WTC11 (cell line): Measurements from ENCODE around the gene PDE11A. TPM values are rescaled to one million over a fixed set of nuclear protein-coding genes. Genes with fewer than 3 reads are reported as not detected.

ENCODE experiments used
- ATAC-seq: fragments of 200-7000 bp; cut with Tn5 transposase; 2 replicates; pipeline ENCODE4 v1.10.0; 2021; ENCODE audit warnings: mild to moderate bottlenecking, moderate library complexity
- CTCF ChIA-PET: fragments of 300-600 bp; sonication (Branson Sonifier 250); formaldehyde crosslinking; loops from one replicate; lab custom pipeline; 2021; ENCODE audit warnings: antibody characterized with exemption; lab: Charles Lee
- POLR2A ChIA-PET: fragments of 350-600 bp; sonication (Branson Sonifier 250); formaldehyde crosslinking; loops from one replicate; lab custom pipeline; 2021; ENCODE audit warnings: antibody characterized with exemption; lab: Charles Lee
- DNase-seq: peaks from one replicate; pipeline ENCODE4 v3.0.0; 2021; ENCODE audit warnings: low spot score
- H3K27ac Mint-ChIP-seq: 2 replicates; pipeline ENCODE4 v1.8.0; 2021; ENCODE audit warnings: mixed read lengths
- H3K27me3 Mint-ChIP-seq: 2 replicates; pipeline ENCODE4 v1.8.0; 2021; ENCODE audit warnings: low read depth, mild to moderate bottlenecking, moderate library complexity, mixed read lengths
- H3K36me3 Mint-ChIP-seq: 2 replicates; pipeline ENCODE4 v1.8.0; 2021; ENCODE audit warnings: mixed read lengths
- H3K4me1 Mint-ChIP-seq: 2 replicates; pipeline ENCODE4 v1.8.0; 2022; ENCODE audit warnings: mixed read lengths
- H3K4me3 Mint-ChIP-seq: 2 replicates; pipeline ENCODE4 v1.8.0; 2021; ENCODE audit warnings: mild to moderate bottlenecking, moderate library complexity, mixed read lengths
- H3K9me3 Mint-ChIP-seq: 2 replicates; pipeline ENCODE4 v1.8.0; 2021; ENCODE audit warnings: mixed read lengths
- CBFB ChIP-seq: sonication (generic); formaldehyde crosslinking; IDR thresholded peaks from 2 replicates; pipeline ENCODE4 v1.8.1; 2022; ENCODE audit warnings: mild to moderate bottlenecking, low read depth, missing genetic modification reagents
- CREB1 ChIP-seq: sonication (generic); formaldehyde crosslinking; IDR thresholded peaks from 2 replicates; pipeline ENCODE4 v1.8.0; 2023; ENCODE audit warnings: mild to moderate bottlenecking, missing genetic modification reagents
- CREM ChIP-seq: sonication (generic); formaldehyde crosslinking; IDR thresholded peaks from 2 replicates; pipeline ENCODE4 v1.8.1; 2022; ENCODE audit warnings: mild to moderate bottlenecking, missing genetic modification reagents, moderate library complexity
- FOXK1 ChIP-seq: sonication (generic); formaldehyde crosslinking; IDR thresholded peaks from 2 replicates; pipeline ENCODE4 v1.8.0; 2022; ENCODE audit warnings: mild to moderate bottlenecking, moderate library complexity, missing genetic modification reagents
- FOXP1 ChIP-seq: sonication (generic); formaldehyde crosslinking; IDR thresholded peaks from 2 replicates; pipeline ENCODE4 v1.8.0; 2022; ENCODE audit warnings: missing genetic modification reagents, mild to moderate bottlenecking, moderate library complexity, borderline replicate concordance
- GABPB1 ChIP-seq: sonication (generic); formaldehyde crosslinking; IDR thresholded peaks from 2 replicates; pipeline ENCODE4 v1.8.1; 2023; ENCODE audit warnings: mild to moderate bottlenecking, missing genetic modification reagents
- IRF2 ChIP-seq: sonication (generic); formaldehyde crosslinking; IDR thresholded peaks from 2 replicates; pipeline ENCODE4 v1.8.0; 2022; ENCODE audit warnings: low read depth, missing genetic modification reagents, borderline replicate concordance
- KAT7 ChIP-seq: sonication (generic); formaldehyde crosslinking; IDR thresholded peaks from 2 replicates; pipeline ENCODE4 v1.8.1; 2023; ENCODE audit warnings: missing genetic modification reagents, mild to moderate bottlenecking, borderline replicate concordance
- MXD4 ChIP-seq: fragments of 250-450 bp; sonication (Bioruptor Pico); IDR thresholded peaks from 2 replicates; pipeline ENCODE4 v1.8.0; 2021; ENCODE audit warnings: mild to moderate bottlenecking, moderate library complexity, borderline replicate concordance
- MYBL2 ChIP-seq: sonication (generic); formaldehyde crosslinking; IDR thresholded peaks from 2 replicates; pipeline ENCODE4 v1.8.1; 2023; ENCODE audit warnings: mild to moderate bottlenecking, moderate library complexity, missing genetic modification reagents
- NFYB ChIP-seq: sonication (generic); formaldehyde crosslinking; conservative IDR thresholded peaks from 2 replicates; pipeline ENCODE4 v1.8.0; 2022; ENCODE audit warnings: low read depth, missing genetic modification reagents
- TEAD1 ChIP-seq: sonication (generic); formaldehyde crosslinking; IDR thresholded peaks from 2 replicates; pipeline ENCODE4 v1.8.0; 2022; ENCODE audit warnings: mild to moderate bottlenecking, missing genetic modification reagents
- ZNF121 ChIP-seq: sonication (generic); formaldehyde crosslinking; IDR thresholded peaks from 2 replicates; pipeline ENCODE4 v1.8.0; 2023; ENCODE audit warnings: missing genetic modification reagents
- ZNF671 ChIP-seq: fragments of 250-450 bp; sonication (Bioruptor Pico); IDR thresholded peaks from 2 replicates; pipeline ENCODE4 v1.8.0; 2021; ENCODE audit warnings: mild to moderate bottlenecking
- total RNA-seq: library from RNA; stranded (reverse); gene quantifications from 3 replicates; pipeline ENCODE4 v1.2.3, GENCODE V29; 2021
- TF ChIP-seq, protein P1 (sequence below): sonication (generic); formaldehyde crosslinking; IDR thresholded peaks from 2 replicates; pipeline ENCODE4 v1.8.1; 2023; ENCODE audit warnings: mild to moderate bottlenecking, missing genetic modification reagents
- TF ChIP-seq, protein P2 (sequence below): fragments of 250-450 bp; sonication (Bioruptor Pico); IDR thresholded peaks from 2 replicates; pipeline ENCODE4 v1.8.0; 2021; ENCODE audit warnings: mild to moderate bottlenecking
- TF ChIP-seq, protein P3 (sequence below): sonication (generic); formaldehyde crosslinking; IDR thresholded peaks from 2 replicates; pipeline ENCODE4 v1.8.1; 2023; ENCODE audit warnings: mild to moderate bottlenecking, missing genetic modification reagents, moderate library complexity
- TF ChIP-seq, protein P4 (sequence below): sonication (generic); formaldehyde crosslinking; IDR thresholded peaks from 2 replicates; pipeline ENCODE4 v1.8.0; 2022; ENCODE audit warnings: mild to moderate bottlenecking, missing genetic modification reagents
- TF ChIP-seq, protein P5 (sequence below): sonication (generic); formaldehyde crosslinking; IDR thresholded peaks from 2 replicates; pipeline ENCODE4 v1.8.1; 2023; ENCODE audit warnings: mild to moderate bottlenecking, missing genetic modification reagents

Gene PDE11A
- total RNA-seq, 1 experiment from 2014 or later: 0.13 TPM

DNA sequence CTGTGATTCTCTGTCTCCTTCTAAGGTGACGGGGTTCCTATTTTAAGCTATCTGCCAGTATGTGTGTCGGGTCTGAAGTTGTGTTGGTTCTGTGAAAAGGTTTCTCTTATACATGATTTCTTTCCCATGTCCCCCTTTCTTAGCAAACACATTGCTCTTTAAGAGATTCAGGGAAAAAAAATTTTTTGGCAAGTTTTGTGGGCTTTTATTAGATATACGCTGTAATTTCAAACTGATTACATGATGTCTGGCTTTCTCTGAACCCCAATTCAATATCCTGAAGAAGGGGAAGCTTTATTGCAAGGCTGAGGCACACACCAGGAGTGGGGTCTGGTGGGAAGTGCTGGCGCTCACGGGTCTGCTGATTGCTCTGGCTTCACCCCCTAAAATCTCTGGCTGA is 469.4 kb downstream of the PDE11A start:
- no peak overlapping the region for H3K27ac Mint-ChIP-seq
- no peaks in the 10 kb centered on the region; the same call in none of the 2 replicates for H3K27me3 Mint-ChIP-seq
- peaks cover 5% of the 10 kb centered on the region for H3K9me3 Mint-ChIP-seq
- ATAC-seq (no peak), DNase-seq (no peak)
- ChIA-PET CTCF (interaction anchor here (1.2 to 1.3 kb wide), 2 partner anchors 90 to 113 kb away, joined by 4 to 5 read pairs; no protein-coding TSS in a partner anchor), POLR2A (no interaction called here)
- no peak overlapping the region for H3K4me3 Mint-ChIP-seq
- peaks cover 10% of the 10 kb centered on the region for H3K4me1 Mint-ChIP-seq
- no peaks in the 10 kb centered on the region for H3K36me3 Mint-ChIP-seq
- TF ChIP-seq CBFB (CRISPR knock-in tag) (no peak), ZNF121 (CRISPR knock-in tag) (no peak), TEAD1 (CRISPR knock-in tag) (no peak), CREB1 (CRISPR knock-in tag) (no peak), MXD4 (CRISPR knock-in tag) (no peak)
- TF ChIP-seq, protein P1, sequence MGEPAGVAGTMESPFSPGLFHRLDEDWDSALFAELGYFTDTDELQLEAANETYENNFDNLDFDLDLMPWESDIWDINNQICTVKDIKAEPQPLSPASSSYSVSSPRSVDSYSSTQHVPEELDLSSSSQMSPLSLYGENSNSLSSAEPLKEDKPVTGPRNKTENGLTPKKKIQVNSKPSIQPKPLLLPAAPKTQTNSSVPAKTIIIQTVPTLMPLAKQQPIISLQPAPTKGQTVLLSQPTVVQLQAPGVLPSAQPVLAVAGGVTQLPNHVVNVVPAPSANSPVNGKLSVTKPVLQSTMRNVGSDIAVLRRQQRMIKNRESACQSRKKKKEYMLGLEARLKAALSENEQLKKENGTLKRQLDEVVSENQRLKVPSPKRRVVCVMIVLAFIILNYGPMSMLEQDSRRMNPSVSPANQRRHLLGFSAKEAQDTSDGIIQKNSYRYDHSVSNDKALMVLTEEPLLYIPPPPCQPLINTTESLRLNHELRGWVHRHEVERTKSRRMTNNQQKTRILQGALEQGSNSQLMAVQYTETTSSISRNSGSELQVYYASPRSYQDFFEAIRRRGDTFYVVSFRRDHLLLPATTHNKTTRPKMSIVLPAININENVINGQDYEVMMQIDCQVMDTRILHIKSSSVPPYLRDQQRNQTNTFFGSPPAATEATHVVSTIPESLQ (CRISPR knock-in tag): no peak

DNA sequence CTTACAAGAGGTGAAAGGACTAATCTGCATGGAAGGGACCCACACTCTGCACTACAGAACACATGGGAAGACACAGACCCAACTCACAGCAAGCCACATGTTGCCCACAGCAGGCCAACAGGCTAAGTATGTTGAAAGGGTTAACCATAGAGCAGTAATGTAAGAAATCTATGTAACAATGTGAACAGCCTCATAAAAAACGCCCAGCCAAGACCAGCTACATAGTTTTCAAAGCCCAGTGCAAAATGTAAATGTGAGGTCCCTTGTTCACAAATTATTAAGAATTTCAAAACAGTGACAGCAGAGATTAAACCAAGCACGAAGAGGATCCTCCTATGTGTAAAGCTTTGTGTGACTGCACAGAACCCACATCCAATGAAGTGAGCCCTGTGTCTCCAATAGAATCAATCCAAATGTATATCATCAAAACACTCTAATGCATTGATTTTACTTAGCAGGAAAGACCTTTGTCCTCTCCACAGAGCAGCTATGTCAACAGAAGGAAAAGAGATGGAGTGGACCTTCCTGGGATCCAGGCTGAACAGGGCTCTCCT is 469.9 kb downstream of the PDE11A start:
- DNase-seq (no peak), ATAC-seq (no peak)
- ChIA-PET CTCF (interaction anchor here (1.2 to 1.3 kb wide), 2 partner anchors 91 to 113 kb away, joined by 4 to 5 read pairs; no protein-coding TSS in a partner anchor), POLR2A (no interaction called here)
- TF ChIP-seq KAT7 (no peak), NFYB (no peak), FOXP1 (CRISPR knock-in tag) (no peak), ZNF671 (CRISPR knock-in tag) (no peak), MYBL2 (CRISPR knock-in tag) (no peak), IRF2 (CRISPR knock-in tag) (no peak), GABPB1 (no peak), CREM (CRISPR knock-in tag) (no peak), FOXK1 (no peak)
- TF ChIP-seq, protein P2, sequence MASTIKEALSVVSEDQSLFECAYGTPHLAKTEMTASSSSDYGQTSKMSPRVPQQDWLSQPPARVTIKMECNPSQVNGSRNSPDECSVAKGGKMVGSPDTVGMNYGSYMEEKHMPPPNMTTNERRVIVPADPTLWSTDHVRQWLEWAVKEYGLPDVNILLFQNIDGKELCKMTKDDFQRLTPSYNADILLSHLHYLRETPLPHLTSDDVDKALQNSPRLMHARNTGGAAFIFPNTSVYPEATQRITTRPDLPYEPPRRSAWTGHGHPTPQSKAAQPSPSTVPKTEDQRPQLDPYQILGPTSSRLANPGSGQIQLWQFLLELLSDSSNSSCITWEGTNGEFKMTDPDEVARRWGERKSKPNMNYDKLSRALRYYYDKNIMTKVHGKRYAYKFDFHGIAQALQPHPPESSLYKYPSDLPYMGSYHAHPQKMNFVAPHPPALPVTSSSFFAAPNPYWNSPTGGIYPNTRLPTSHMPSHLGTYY (CRISPR knock-in tag): no peak
- TF ChIP-seq, protein P3, sequence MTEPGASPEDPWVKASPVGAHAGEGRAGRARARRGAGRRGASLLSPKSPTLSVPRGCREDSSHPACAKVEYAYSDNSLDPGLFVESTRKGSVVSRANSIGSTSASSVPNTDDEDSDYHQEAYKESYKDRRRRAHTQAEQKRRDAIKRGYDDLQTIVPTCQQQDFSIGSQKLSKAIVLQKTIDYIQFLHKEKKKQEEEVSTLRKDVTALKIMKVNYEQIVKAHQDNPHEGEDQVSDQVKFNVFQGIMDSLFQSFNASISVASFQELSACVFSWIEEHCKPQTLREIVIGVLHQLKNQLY (CRISPR knock-in tag): no peak
- TF ChIP-seq, protein P4, sequence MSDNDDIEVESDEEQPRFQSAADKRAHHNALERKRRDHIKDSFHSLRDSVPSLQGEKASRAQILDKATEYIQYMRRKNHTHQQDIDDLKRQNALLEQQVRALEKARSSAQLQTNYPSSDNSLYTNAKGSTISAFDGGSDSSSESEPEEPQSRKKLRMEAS (CRISPR knock-in tag): no peak
- TF ChIP-seq, protein P5, sequence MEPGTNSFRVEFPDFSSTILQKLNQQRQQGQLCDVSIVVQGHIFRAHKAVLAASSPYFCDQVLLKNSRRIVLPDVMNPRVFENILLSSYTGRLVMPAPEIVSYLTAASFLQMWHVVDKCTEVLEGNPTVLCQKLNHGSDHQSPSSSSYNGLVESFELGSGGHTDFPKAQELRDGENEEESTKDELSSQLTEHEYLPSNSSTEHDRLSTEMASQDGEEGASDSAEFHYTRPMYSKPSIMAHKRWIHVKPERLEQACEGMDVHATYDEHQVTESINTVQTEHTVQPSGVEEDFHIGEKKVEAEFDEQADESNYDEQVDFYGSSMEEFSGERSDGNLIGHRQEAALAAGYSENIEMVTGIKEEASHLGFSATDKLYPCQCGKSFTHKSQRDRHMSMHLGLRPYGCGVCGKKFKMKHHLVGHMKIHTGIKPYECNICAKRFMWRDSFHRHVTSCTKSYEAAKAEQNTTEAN (CRISPR knock-in tag): no peak
- no peak overlapping the region for H3K27ac Mint-ChIP-seq
- no peak overlapping the region for H3K4me3 Mint-ChIP-seq
- H3K36me3 Mint-ChIP-seq: no peaks in the 10 kb centered on the region
- H3K9me3 Mint-ChIP-seq: peaks cover 3% of the 10 kb centered on the region
- no peaks in the 10 kb centered on the region; the same call in none of the 2 replicates for H3K27me3 Mint-ChIP-seq
- H3K4me1 Mint-ChIP-seq: peaks cover 15% of the 10 kb centered on the region
